Left lung (tissue), 10 donors: ENCODE data around the gene EXOC4. TPM values are rescaled to one million over a fixed set of nuclear protein-coding genes. Genes with fewer than 3 reads are reported as not detected.

Experiments
- ATAC-seq: fragments of 200-7000 bp; cut with Tn5 transposase; one replicate; pipeline ENCODE4 v1.9.1; 2020; ENCODE audit warnings: moderate library complexity
- DNase-seq, 4 donors: peaks; one replicate each; pipeline ENCODE4 v3.0.0-alpha.2; 2013 to 2020
- H3K27ac ChIP-seq, 2 donors: fragments of 200-600 bp; sonication (generic) in 1 of 2; one replicate each; pipeline versions ENCODE4 v1.5.0 to v1.8.0; 2020 to 2021
- H3K27me3 ChIP-seq, 2 donors: fragments of 200-600 bp; sonication (generic) in 1 of 2; one replicate each; pipeline versions ENCODE4 v1.5.0 to v1.8.0; 2020 to 2021
- H3K36me3 ChIP-seq, 2 donors: fragments of 200-600 bp; sonication (generic) in 1 of 2; one replicate each; pipeline versions ENCODE4 v1.5.0 to v1.8.0; 2020 to 2021
- H3K4me1 ChIP-seq, 2 donors: fragments of 200-600 bp; one replicate each; pipeline ENCODE4 v1.8.0; 2021
- H3K4me3 ChIP-seq, 2 donors: fragments of 200-600 bp; sonication (generic) in 1 of 2; one replicate each; pipeline versions ENCODE4 v1.5.0 to v1.8.0; 2020 to 2021; ENCODE audit warnings: mild to moderate bottlenecking in 1 of 2
- H3K9me3 ChIP-seq, 2 donors: fragments of 200-600 bp; sonication (generic) in 1 of 2; one replicate each; pipeline versions ENCODE4 v1.5.0 to v1.8.0; 2020 to 2021
- intact Hi-C, 2 donors: fragments of 100-400 bp; cut with DNase I; formaldehyde crosslinking; loops; one replicate each; pipeline versions ENCODE4 v1.11.2 to v1.14.2; 2022
- polyA plus RNA-seq, 6 donors: library from polyadenylated mRNA; unstranded; fragments of 120-200 nt; gene quantifications; one replicate each; pipeline ENCODE4 v1.2.1, GENCODE V29; 2013; ENCODE audit not compliant: insufficient read length in 6 of 6
- total RNA-seq, 2 donors: library from RNA; stranded (reverse); fragmentation: NEBNext Ultra II Directional; extraction: Animal tissue kit (Norgen Biotek cat#: 25700); gene quantifications; one replicate each; pipeline ENCODE4 v1.2.1, GENCODE V29; 2021
- TF ChIP-seq, protein P1 (sequence below), 2 donors: fragments of 200-600 bp; sonication (generic) in 1 of 2; IDR thresholded peaks; one replicate each; pipeline versions ENCODE4 v1.5.0 to v1.8.0; 2021; ENCODE audit warnings: antibody characterized with exemption in 2 of 2
- donor health status: DM: no; HTN: yes; CAD: no.
- donor health status: DM: no; HTN: no; CAD: no.

EXOC4 gene
- total and polyA plus RNA-seq, 8 donors = 52.5 to 79.4 (median 65.9) TPM

DNA sequence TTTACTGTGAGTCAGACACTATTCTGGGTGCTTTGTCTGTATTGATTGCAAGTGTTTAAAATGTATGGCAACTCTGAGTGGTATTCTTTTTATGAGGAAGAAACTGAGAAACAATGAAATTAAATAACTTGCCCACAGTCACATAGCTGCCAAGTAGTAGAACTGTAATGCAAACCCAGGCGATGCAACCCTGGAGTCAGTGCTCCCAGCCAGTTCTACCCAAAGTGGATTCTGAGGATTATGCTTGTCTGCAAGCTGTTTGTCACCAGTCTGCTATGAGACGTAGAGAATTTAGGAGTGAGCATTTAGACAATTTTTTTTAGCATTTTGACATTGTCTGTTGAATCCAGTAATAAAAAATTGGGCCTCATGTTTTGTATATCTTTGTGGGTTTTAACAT lies 568.3 kb downstream of the EXOC4 start:
- Histone ChIP-seq H3K4me1 (no peaks in the 10 kb centered on the region), H3K9me3 (no peaks in the 10 kb centered on the region), H3K27me3 (no peaks in the 10 kb centered on the region), H3K4me3 (no peak overlapping the region), H3K36me3 (peaks cover 0 to 10% of the 10 kb centered on the region in 2 donors), H3K27ac (no peak overlapping the region)
- no peak for ATAC-seq
- TF ChIP-seq, protein P1, sequence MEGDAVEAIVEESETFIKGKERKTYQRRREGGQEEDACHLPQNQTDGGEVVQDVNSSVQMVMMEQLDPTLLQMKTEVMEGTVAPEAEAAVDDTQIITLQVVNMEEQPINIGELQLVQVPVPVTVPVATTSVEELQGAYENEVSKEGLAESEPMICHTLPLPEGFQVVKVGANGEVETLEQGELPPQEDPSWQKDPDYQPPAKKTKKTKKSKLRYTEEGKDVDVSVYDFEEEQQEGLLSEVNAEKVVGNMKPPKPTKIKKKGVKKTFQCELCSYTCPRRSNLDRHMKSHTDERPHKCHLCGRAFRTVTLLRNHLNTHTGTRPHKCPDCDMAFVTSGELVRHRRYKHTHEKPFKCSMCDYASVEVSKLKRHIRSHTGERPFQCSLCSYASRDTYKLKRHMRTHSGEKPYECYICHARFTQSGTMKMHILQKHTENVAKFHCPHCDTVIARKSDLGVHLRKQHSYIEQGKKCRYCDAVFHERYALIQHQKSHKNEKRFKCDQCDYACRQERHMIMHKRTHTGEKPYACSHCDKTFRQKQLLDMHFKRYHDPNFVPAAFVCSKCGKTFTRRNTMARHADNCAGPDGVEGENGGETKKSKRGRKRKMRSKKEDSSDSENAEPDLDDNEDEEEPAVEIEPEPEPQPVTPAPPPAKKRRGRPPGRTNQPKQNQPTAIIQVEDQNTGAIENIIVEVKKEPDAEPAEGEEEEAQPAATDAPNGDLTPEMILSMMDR (IDR thresholded peaks at IDR 0.05) = no peak
- intact Hi-C loops = no loop called here
- no peak for DNase-seq

DNA sequence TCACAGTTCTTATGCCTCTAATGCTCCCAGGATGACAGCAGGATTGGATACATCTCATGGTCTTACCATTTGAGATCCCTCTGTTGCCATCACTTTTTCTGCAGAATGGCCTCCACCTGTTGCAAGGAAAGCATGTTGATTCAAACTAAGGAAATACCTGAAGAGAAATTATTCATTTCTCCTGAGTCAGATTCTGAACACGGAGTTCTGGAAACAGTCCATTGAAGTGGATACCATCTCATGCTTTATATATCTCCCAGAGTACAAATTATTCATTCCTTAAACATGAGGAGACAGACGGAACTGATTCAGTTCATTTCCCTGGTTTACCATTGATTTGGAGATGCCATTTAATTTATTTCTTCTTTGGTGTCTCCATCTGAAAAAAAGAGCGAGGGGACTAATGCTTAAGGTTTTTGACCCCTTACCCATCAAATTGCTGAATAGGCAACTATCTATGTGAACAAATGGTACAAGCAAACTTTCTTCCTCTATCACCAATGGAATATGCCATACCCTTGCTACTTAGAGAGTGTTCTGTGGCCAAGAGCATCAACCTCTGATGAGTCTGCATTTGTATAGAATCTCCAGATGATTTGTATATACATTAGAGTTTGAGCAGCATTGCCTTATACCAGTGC lies 569.2 kb downstream of the EXOC4 start:
- Histone ChIP-seq H3K4me3 (no peak overlapping the region), H3K9me3 (no peaks in the 10 kb centered on the region), H3K27ac (no peak overlapping the region), H3K36me3 (peaks cover 0 to 10% of the 10 kb centered on the region in 2 donors), H3K4me1 (no peaks in the 10 kb centered on the region), H3K27me3 (no peaks in the 10 kb centered on the region)
- ATAC-seq = no peak
- intact Hi-C loops = no loop called here
- DNase-seq = no peak
- TF ChIP-seq, protein P1 (IDR thresholded peaks at IDR 0.05) = no peak

DNA sequence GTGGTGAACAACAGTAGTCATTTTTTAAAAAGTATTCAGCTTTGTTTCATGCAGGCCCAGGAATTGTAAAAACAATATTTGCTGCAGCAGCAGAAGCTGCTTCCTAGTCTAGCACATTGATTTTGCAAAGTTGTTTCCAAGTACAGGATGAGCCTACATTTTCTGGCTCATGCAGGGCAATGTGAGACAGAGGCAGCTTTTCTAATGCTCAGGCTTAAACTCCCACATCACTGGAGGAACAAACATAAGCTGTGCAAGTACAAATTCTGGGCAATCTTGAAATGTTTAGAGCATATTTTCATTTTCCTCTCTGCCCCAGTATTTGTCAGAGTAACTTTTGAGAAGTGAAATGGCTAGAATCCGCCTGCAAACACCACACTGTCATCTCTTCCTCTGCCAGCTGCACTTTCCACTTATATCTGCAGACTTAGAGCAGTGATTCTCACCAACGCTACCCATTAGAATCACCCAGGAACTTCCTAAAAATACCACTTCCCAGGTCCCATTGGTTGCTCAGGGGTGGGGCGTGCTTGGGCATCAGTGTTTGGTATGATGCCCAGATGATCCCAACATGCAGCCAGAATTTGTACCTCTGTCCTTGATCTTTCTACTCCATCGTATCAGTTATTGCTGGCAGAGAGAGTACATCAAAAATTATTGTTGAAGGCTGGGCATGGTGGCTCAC lies 570.1 kb downstream of the EXOC4 start:
- Histone ChIP-seq H3K27ac (no peak overlapping the region), H3K4me1 (no peaks in the 10 kb centered on the region), H3K9me3 (no peaks in the 10 kb centered on the region), H3K27me3 (no peaks in the 10 kb centered on the region), H3K36me3 (peaks cover 0 to 2% of the 10 kb centered on the region in 2 donors), H3K4me3 (no peak overlapping the region)
- no peak for DNase-seq
- TF ChIP-seq, protein P1 (IDR thresholded peaks at IDR 0.05) = no peak
- ATAC-seq = no peak
- intact Hi-C loops = no loop called here

GRCh38 chr7:133824132-133824531 lies 571.3 kb downstream of the EXOC4 start:
- intact Hi-C loops = no loop called here
- no peaks in the 10 kb centered on the region for H3K4me1 ChIP-seq
- no peak for DNase-seq
- TF ChIP-seq, protein P1 (IDR thresholded peaks at IDR 0.05) = no peak
- no peak for ATAC-seq
- no peaks in the 10 kb centered on the region for H3K27me3 ChIP-seq
- no peak overlapping the region for H3K4me3 ChIP-seq
- H3K9me3 ChIP-seq = no peaks in the 10 kb centered on the region
- no peak overlapping the region for H3K27ac ChIP-seq
- no peaks in the 10 kb centered on the region for H3K36me3 ChIP-seq

DNA sequence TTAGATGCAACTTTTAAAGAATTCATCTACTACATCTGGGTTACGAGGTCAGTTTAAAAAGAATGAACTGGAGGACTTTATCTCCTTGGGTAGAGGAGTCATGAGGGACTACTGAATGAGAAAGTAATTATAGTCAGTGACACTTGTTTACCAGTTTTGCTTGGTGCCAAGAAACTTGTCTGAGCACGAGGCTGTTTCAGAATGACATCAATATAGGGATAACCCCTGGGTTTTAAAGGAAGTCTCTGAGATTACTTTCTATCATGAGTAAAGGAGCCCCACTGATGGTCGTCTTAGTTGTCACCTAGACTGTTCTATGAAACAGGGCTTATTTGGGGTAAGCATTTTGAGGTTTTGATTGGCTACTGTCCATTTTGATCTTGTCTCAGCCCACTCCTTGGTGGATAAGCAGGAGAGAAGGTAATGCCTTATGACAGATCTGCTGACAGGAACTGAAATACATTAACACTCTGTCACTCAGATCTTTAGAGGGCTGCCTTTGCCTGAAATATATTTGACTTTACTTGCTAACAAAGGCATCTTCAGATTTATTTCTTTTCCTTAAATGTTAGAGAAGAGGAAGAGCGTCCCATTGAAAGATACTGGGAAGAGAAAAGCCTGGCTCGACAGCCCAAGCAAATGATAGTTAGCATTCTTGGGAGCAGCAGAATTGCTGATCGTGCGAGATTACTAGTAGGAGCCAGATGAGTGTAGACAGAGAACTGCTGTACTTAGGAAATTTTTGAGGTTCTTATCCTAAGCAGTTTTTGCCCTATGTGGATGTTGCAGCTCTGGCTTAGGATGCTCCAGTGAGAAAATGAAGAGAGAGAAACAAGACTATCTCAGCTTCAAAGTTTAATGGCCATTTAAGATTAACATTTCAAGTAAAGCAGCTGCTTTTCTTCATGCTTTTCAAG lies 575.1 kb downstream of the EXOC4 start:
- peaks cover 0 to 10% of the 10 kb centered on the region in 2 donors for H3K9me3 ChIP-seq
- peak in 1 of 4 donors; percentile 26 for DNase-seq
- H3K36me3 ChIP-seq = no peaks in the 10 kb centered on the region
- H3K27ac ChIP-seq = no peak overlapping the region
- H3K27me3 ChIP-seq = no peaks in the 10 kb centered on the region
- intact Hi-C loops = no loop called here
- TF ChIP-seq, protein P1 (IDR thresholded peaks at IDR 0.05) = no peak
- no peak overlapping the region for H3K4me3 ChIP-seq
- peak; percentile 45 for ATAC-seq
- H3K4me1 ChIP-seq = no peaks in the 10 kb centered on the region
